ENCODE results near the gene CRYBB1. TPM values are rescaled to one million over a fixed set of nuclear protein-coding genes. Genes with fewer than 3 reads are reported as not detected.

CRYBB1 gene
- total and polyA plus RNA-seq, 5 donors from 2014 or later: not detected

- Mint-ChIP-seq H3K4me3 (peak overlapping the region in 1 of 4 donors; percentile 63), H3K9me3 (peaks cover 0 to 1% (median 0%) of the 10 kb centered on the region in 7 donors), H3K27ac (peak overlapping the region; percentile 68 to 90 (median 83)), H3K36me3 (peaks cover 4% of the 10 kb centered on the region), H3K4me1 (peaks cover 20 to 77% (median 52%) of the 10 kb centered on the region in 4 donors), H3K27me3 (no peaks in the 10 kb centered on the region)
- no peak overlapping the region for H3K27ac ChIP-seq (ENCODE audit: insufficient read depth, low read length, poor library complexity, severe bottlenecking)
- H3K27me3 ChIP-seq (ENCODE audit: control insufficient read depth, insufficient read depth, low read length): no peaks in the 10 kb centered on the region
- no peak overlapping the region for H3K4me3 ChIP-seq (ENCODE audit: low read depth, low read length)
- ATAC-seq (ENCODE audit: low read depth in 2 of 2) (no peak), DNase-seq (no peak)
- H3K9me3 ChIP-seq (ENCODE audit: control insufficient read depth in 2 of 2, low read length in 2 of 2): no peaks in the 10 kb centered on the region
- peaks cover 41% of the 10 kb centered on the region for H3K4me1 ChIP-seq (ENCODE audit: control insufficient read depth, insufficient read depth, low read length, poor library complexity, severe bottlenecking)
- peaks cover 9% of the 10 kb centered on the region for H3K36me3 ChIP-seq (ENCODE audit: control insufficient read depth, insufficient read depth, low read length)
Measured at GRCh38 chr22:26581633-26582168, 36.1 kb downstream of the CRYBB1 start.

DNA sequence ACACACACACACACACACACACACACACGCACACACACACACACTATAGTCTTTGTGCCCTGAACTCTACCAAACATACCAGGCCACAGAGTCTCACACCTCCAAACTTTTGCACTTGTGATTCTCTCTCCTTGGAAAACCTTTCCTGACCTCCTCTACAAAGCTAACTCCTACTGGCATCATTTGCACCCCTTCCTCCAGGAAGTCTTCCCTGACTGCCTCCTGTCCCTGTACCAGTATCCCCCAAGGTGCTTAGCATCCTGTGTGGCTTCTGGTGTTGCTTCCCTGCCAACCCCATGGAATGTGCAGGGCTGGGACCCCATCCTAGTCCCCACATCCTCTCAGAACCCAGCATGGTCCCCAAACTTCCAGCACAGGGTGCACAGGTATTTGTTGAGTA lies 36.8 kb downstream of the CRYBB1 start:
- H3K36me3 ChIP-seq (ENCODE audit: control insufficient read depth, insufficient read depth, low read length): peaks cover 9% of the 10 kb centered on the region
- Mint-ChIP-seq H3K27me3 (no peaks in the 10 kb centered on the region), H3K27ac (peak overlapping the region; percentile 68 to 90 (median 83)), H3K4me1 (peaks cover 20 to 75% (median 51%) of the 10 kb centered on the region in 4 donors), H3K4me3 (peak overlapping the region in 2 of 4 donors; percentile 19 to 63), H3K36me3 (peaks cover 8% of the 10 kb centered on the region), H3K9me3 (no peaks in the 10 kb centered on the region)
- DNase-seq (no peak), ATAC-seq (ENCODE audit: low read depth in 2 of 2) (no peak)
- H3K4me3 ChIP-seq (ENCODE audit: low read depth, low read length): no peak overlapping the region
- no peaks in the 10 kb centered on the region for H3K27me3 ChIP-seq (ENCODE audit: control insufficient read depth, insufficient read depth, low read length)
- peaks cover 35% of the 10 kb centered on the region for H3K4me1 ChIP-seq (ENCODE audit: control insufficient read depth, insufficient read depth, low read length, poor library complexity, severe bottlenecking)
- H3K27ac ChIP-seq (ENCODE audit: insufficient read depth, low read length, poor library complexity, severe bottlenecking): peak overlapping the region; percentile 76
- no peaks in the 10 kb centered on the region for H3K9me3 ChIP-seq (ENCODE audit: control insufficient read depth in 2 of 2, low read length in 2 of 2)

GRCh38 chr22:26580240-26580962 lies 37.4 kb downstream of the CRYBB1 start:
- no peaks in the 10 kb centered on the region for H3K27me3 Mint-ChIP-seq
- DNase-seq: no peak
- peak overlapping the region; percentile 83 to 98 (median 89) for H3K27ac Mint-ChIP-seq

GRCh38 chr22:26579331-26579886 lies 38.4 kb downstream of the CRYBB1 start:
- no peaks in the 10 kb centered on the region for H3K9me3 ChIP-seq (ENCODE audit: control insufficient read depth in 2 of 2, low read length in 2 of 2)
- peak overlapping the region; percentile 76 for H3K27ac ChIP-seq (ENCODE audit: insufficient read depth, low read length, poor library complexity, severe bottlenecking)
- DNase-seq (peak; percentile 13 to 87 (median 48)), ATAC-seq (ENCODE audit: low read depth in 2 of 2) (peak; percentile 86 to 88)
- Mint-ChIP-seq H3K4me1 (peaks cover 15 to 71% (median 44%) of the 10 kb centered on the region in 4 donors), H3K9me3 (no peaks in the 10 kb centered on the region), H3K36me3 (peaks cover 17% of the 10 kb centered on the region), H3K4me3 (peak overlapping the region; percentile 72 to 89 (median 79)), H3K27ac (peak overlapping the region; percentile 83 to 98 (median 89)), H3K27me3 (no peaks in the 10 kb centered on the region)
- H3K27me3 ChIP-seq (ENCODE audit: control insufficient read depth, insufficient read depth, low read length): no peaks in the 10 kb centered on the region
- peaks cover 29% of the 10 kb centered on the region for H3K4me1 ChIP-seq (ENCODE audit: control insufficient read depth, insufficient read depth, low read length, poor library complexity, severe bottlenecking)
- peak overlapping the region; percentile 53 for H3K4me3 ChIP-seq (ENCODE audit: low read depth, low read length)
- peaks cover 9% of the 10 kb centered on the region for H3K36me3 ChIP-seq (ENCODE audit: control insufficient read depth, insufficient read depth, low read length)

More at GRCh38 chr22:26580240-26580962, 37.4 kb downstream of the CRYBB1 start:
- Mint-ChIP-seq H3K4me3 (peak overlapping the region; percentile 46 to 82 (median 74)), H3K4me1 (peaks cover 20 to 71% (median 49%) of the 10 kb centered on the region in 4 donors), H3K9me3 (no peaks in the 10 kb centered on the region), H3K36me3 (peaks cover 9% of the 10 kb centered on the region)
- Histone ChIP-seq H3K27ac (ENCODE audit: insufficient read depth, low read length, poor library complexity, severe bottlenecking) (peak overlapping the region; percentile 76), H3K27me3 (ENCODE audit: control insufficient read depth, insufficient read depth, low read length) (no peaks in the 10 kb centered on the region), H3K36me3 (ENCODE audit: control insufficient read depth, insufficient read depth, low read length) (peaks cover 9% of the 10 kb centered on the region), H3K4me1 (ENCODE audit: control insufficient read depth, insufficient read depth, low read length, poor library complexity, severe bottlenecking) (peaks cover 31% of the 10 kb centered on the region), H3K9me3 (ENCODE audit: control insufficient read depth in 2 of 2, low read length in 2 of 2) (no peaks in the 10 kb centered on the region), H3K4me3 (ENCODE audit: low read depth, low read length) (peak overlapping the region; percentile 53)
- ATAC-seq (ENCODE audit: low read depth in 2 of 2): no peak

DNA sequence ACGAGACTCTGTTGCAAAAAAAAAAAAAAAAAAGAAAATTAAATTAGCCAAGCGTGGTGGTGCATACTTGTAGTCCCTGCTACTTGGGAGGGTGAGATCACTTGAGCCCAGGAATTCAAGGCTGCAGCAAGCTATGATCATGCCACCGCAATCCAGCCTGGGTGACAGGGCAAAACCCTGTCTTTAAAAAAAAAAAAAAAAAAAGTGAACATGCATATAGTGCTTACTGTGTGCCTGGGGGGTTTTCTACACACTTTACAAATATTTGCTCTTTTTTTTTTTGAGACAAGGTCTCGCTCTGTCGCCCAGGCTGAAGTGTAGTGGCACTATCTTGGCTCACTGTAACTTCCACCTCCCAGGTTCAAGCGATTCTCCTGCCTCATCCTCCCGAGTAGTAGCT lies 40.7 kb downstream of the CRYBB1 start:
- no peaks in the 10 kb centered on the region for H3K9me3 Mint-ChIP-seq
- no peak overlapping the region for H3K4me3 Mint-ChIP-seq
- Histone ChIP-seq H3K27me3 (ENCODE audit: control insufficient read depth, insufficient read depth, low read length) (no peaks in the 10 kb centered on the region), H3K9me3 (ENCODE audit: control insufficient read depth in 2 of 2, low read length in 2 of 2) (no peaks in the 10 kb centered on the region), H3K36me3 (ENCODE audit: control insufficient read depth, insufficient read depth, low read length) (peaks cover 11% of the 10 kb centered on the region), H3K4me1 (ENCODE audit: control insufficient read depth, insufficient read depth, low read length, poor library complexity, severe bottlenecking) (peaks cover 29% of the 10 kb centered on the region), H3K4me3 (ENCODE audit: low read depth, low read length) (no peak overlapping the region), H3K27ac (ENCODE audit: insufficient read depth, low read length, poor library complexity, severe bottlenecking) (no peak overlapping the region)
- DNase-seq: no peak
- no peak overlapping the region for H3K27ac Mint-ChIP-seq
- ATAC-seq (ENCODE audit: low read depth in 2 of 2): no peak
- peaks cover 26% of the 10 kb centered on the region for H3K36me3 Mint-ChIP-seq
- H3K4me1 Mint-ChIP-seq: peaks cover 21 to 77% (median 53%) of the 10 kb centered on the region in 4 donors
- H3K27me3 Mint-ChIP-seq: no peaks in the 10 kb centered on the region

DNA sequence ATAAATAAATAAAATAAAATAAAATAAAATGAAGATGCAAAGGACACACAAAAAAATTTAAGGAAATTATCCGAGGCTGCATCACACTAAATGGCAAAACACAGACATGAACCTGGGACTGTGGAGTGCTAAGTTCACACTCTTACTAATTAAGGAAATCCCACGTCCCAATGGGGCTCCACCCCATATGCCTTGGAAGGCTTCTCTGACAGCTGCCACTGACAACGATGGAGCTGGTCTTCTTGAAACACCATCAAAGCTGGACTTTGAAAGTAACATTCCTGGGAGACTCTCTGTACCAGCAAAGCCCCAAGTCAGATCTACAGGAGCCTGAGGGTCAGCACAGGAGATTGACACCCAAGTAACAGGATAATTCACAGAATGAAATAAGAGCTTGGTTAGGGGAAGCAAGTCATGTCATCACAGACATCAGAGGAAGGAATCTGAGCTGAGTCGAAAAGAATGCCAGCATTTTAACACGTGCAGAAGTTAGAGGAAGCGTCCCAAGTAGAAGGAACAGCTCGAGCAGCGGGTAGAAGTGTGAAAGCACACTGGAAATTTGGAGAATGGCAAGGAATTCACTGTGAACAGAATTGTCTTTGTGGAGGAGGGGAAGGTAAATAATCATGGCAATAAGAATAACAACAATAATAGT lies 41.7 kb downstream of the CRYBB1 start:
- Mint-ChIP-seq H3K27ac (peak overlapping the region in 1 of 3 donors; percentile 82), H3K27me3 (no peaks in the 10 kb centered on the region)
- no peaks in the 10 kb centered on the region for H3K27me3 ChIP-seq (ENCODE audit: control insufficient read depth, insufficient read depth, low read length)

DNA sequence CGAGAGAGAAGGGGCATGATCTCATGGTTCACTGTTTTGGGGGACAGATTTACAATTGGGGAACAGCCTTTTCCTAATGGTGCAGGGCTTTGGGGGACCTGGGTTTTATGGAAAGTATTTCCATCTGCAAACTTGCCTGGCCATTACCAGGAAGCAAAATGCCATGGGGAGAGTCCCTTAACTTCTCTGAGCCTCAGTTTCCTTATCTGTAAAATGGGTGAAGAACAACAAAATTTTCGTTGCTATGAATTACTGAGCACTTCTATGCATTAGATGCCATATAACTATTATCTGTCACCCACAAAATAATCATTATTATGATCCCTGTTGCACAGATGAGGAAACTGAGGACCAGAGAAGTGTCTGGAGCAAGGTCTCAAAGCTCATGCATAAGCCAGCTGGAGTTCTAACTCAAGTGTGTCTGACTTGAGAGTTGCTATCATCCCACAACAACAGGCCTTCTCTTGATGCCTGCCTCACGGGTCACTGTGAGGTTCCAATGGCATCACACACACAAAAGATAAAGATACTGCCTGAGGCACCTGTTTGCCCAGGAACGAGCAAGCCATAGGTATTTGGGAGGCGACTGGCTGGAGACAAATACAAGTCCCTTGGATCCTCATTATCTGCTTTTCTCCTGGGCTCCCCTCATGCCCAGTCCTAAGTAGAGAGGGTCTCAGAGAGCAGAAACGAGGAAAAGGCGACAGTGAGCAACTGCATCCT lies 43.7 kb downstream of the CRYBB1 start:
- H3K4me1 Mint-ChIP-seq: peaks cover 13 to 71% (median 49%) of the 10 kb centered on the region in 4 donors
- H3K27me3 Mint-ChIP-seq: no peaks in the 10 kb centered on the region
- H3K36me3 Mint-ChIP-seq: peaks cover 41% of the 10 kb centered on the region
- Histone ChIP-seq H3K4me3 (ENCODE audit: low read depth, low read length) (no peak overlapping the region), H3K27ac (ENCODE audit: insufficient read depth, low read length, poor library complexity, severe bottlenecking) (no peak overlapping the region), H3K27me3 (ENCODE audit: control insufficient read depth, insufficient read depth, low read length) (no peaks in the 10 kb centered on the region), H3K4me1 (ENCODE audit: control insufficient read depth, insufficient read depth, low read length, poor library complexity, severe bottlenecking) (peaks cover 6% of the 10 kb centered on the region), H3K9me3 (ENCODE audit: control insufficient read depth in 2 of 2, low read length in 2 of 2) (no peaks in the 10 kb centered on the region), H3K36me3 (ENCODE audit: control insufficient read depth, insufficient read depth, low read length) (peaks cover 6% of the 10 kb centered on the region)
- DNase-seq: no peak
- no peak for ATAC-seq (ENCODE audit: low read depth in 2 of 2)
- peak overlapping the region in 2 of 3 donors; percentile 55 to 73 for H3K27ac Mint-ChIP-seq
- H3K9me3 Mint-ChIP-seq: no peaks in the 10 kb centered on the region
- H3K4me3 Mint-ChIP-seq: peak overlapping the region in 1 of 4 donors; percentile 39

More for the DNA sequence above, 41.7 kb downstream of the CRYBB1 start:
- H3K4me3 Mint-ChIP-seq: peak overlapping the region in 1 of 4 donors; percentile 63
- H3K36me3 ChIP-seq (ENCODE audit: control insufficient read depth, insufficient read depth, low read length): peaks cover 6% of the 10 kb centered on the region
- H3K4me1 Mint-ChIP-seq: peaks cover 21 to 78% (median 56%) of the 10 kb centered on the region in 4 donors
- ATAC-seq (ENCODE audit: low read depth in 2 of 2): no peak
- H3K4me3 ChIP-seq (ENCODE audit: low read depth, low read length): no peak overlapping the region
- no peaks in the 10 kb centered on the region for H3K9me3 ChIP-seq (ENCODE audit: control insufficient read depth in 2 of 2, low read length in 2 of 2)
- H3K27ac ChIP-seq (ENCODE audit: insufficient read depth, low read length, poor library complexity, severe bottlenecking): no peak overlapping the region
- no peak for DNase-seq
- H3K9me3 Mint-ChIP-seq: no peaks in the 10 kb centered on the region
- peaks cover 34% of the 10 kb centered on the region for H3K36me3 Mint-ChIP-seq
- peaks cover 26% of the 10 kb centered on the region for H3K4me1 ChIP-seq (ENCODE audit: control insufficient read depth, insufficient read depth, low read length, poor library complexity, severe bottlenecking)

Measured in CD4-positive, CD25-positive, alpha-beta regulatory T cell (primary cell).